H9 (cell line): ENCODE data around the gene FAM151A. TPM values are rescaled to one million over a fixed set of nuclear protein-coding genes. Genes with fewer than 3 reads are reported as not detected.
A peak's percentile ranks its signal among the peaks of the same experiment; 100 is the strongest.

Experiments
- DNase-seq: peaks from one replicate; pipeline ENCODE4 v3.0.0-alpha.2; 2017
- H2AFZ ChIP-seq: one replicate; pipeline ENCODE4 v1.6.1; 2013; ENCODE audit warnings: mild to moderate bottlenecking, low read length, control low read depth, moderate library complexity
- H2AK5ac ChIP-seq: 2 replicates; pipeline ENCODE4 v1.6.1; 2013; ENCODE audit warnings: low read length, control low read depth, mixed read lengths; ENCODE audit not compliant: insufficient read length
- H2BK120ac ChIP-seq: one replicate; pipeline ENCODE4 v1.6.1; 2013; ENCODE audit warnings: low read depth, mild to moderate bottlenecking, low read length, control low read depth, inconsistent platforms; ENCODE audit not compliant: poor library complexity, severe bottlenecking
- H2BK12ac ChIP-seq: 2 replicates; pipeline ENCODE4 v1.6.1; 2013; ENCODE audit warnings: low read length, control low read depth, mixed read lengths, low read depth; ENCODE audit not compliant: insufficient read length
- H2BK15ac ChIP-seq: 2 replicates; pipeline ENCODE4 v1.6.1; 2013; ENCODE audit warnings: low read depth, low read length, control low read depth
- H2BK20ac ChIP-seq: one replicate; pipeline ENCODE4 v1.6.1; 2013; ENCODE audit warnings: low read depth, mild to moderate bottlenecking, low read length, control low read depth, inconsistent platforms; ENCODE audit not compliant: poor library complexity, severe bottlenecking
- H2BK5ac ChIP-seq: 2 replicates; pipeline ENCODE4 v1.6.1; 2013; ENCODE audit warnings: low read length, control low read depth, mixed read lengths; ENCODE audit not compliant: insufficient read length
- H3K14ac ChIP-seq: 2 replicates; pipeline ENCODE4 v1.6.1; 2013; ENCODE audit warnings: low read length, control low read depth; ENCODE audit not compliant: insufficient read depth
- H3K18ac ChIP-seq: 2 replicates; pipeline ENCODE4 v1.6.1; 2013; ENCODE audit warnings: low read depth, mild to moderate bottlenecking, mixed read lengths, low read length, control low read depth; ENCODE audit not compliant: insufficient read length
- H3K23ac ChIP-seq: 2 replicates; pipeline ENCODE4 v1.6.1; 2013; ENCODE audit warnings: low read length, control low read depth, mixed read lengths, low read depth; ENCODE audit not compliant: insufficient read length
- H3K23me2 ChIP-seq: 2 replicates; pipeline ENCODE4 v1.6.1; 2013; ENCODE audit warnings: low read depth, mild to moderate bottlenecking, mixed read lengths, low read length, control low read depth; ENCODE audit not compliant: insufficient read length, poor library complexity, severe bottlenecking
- H3K27ac ChIP-seq: 2 replicates; pipeline ENCODE4 v1.5.1; 2013; ENCODE audit warnings: low read length, control low read depth, mixed read lengths, low read depth; ENCODE audit not compliant: insufficient read length
- H3K27me3 ChIP-seq: 2 replicates; pipeline ENCODE4 v1.6.1; 2013; ENCODE audit warnings: low read length, control low read depth, inconsistent platforms; ENCODE audit not compliant: insufficient read depth
- H3K4ac ChIP-seq: 2 replicates; pipeline ENCODE4 v1.6.1; 2013; ENCODE audit warnings: low read depth, mild to moderate bottlenecking, control low read depth, inconsistent platforms, low read length, moderate library complexity
- H3K4me1 ChIP-seq: 2 replicates; pipeline ENCODE4 v1.6.1; 2013; ENCODE audit warnings: low read length, control low read depth, inconsistent platforms; ENCODE audit not compliant: insufficient read depth
- H3K4me2 ChIP-seq: 2 replicates; pipeline ENCODE4 v1.6.1; 2013; ENCODE audit warnings: low read length, control low read depth, mixed read lengths; ENCODE audit not compliant: insufficient read length, insufficient read depth
- H3K56ac ChIP-seq: 2 replicates; pipeline ENCODE4 v1.6.1; 2013; ENCODE audit warnings: low read depth, mild to moderate bottlenecking, mixed read lengths, low read length, control low read depth; ENCODE audit not compliant: insufficient read length
- H3K79me1 ChIP-seq: 2 replicates; pipeline ENCODE4 v1.6.1; 2013; ENCODE audit warnings: low read depth, mild to moderate bottlenecking, moderate library complexity, low read length, control low read depth, inconsistent platforms; ENCODE audit not compliant: insufficient read depth, poor library complexity, severe bottlenecking
- H3K79me2 ChIP-seq: 2 replicates; pipeline ENCODE4 v1.6.1; 2013; ENCODE audit warnings: low read length, control low read depth, inconsistent platforms; ENCODE audit not compliant: insufficient read depth
- H3K9ac ChIP-seq: 2 replicates; pipeline ENCODE4 v1.6.1; 2013; ENCODE audit warnings: low read length, control low read depth, mixed read lengths; ENCODE audit not compliant: insufficient read length; ENCODE audit errors: extremely low read depth
- H3K9me3 ChIP-seq: one replicate; pipeline ENCODE4 v1.6.1; 2013; ENCODE audit warnings: low read depth, low read length, inconsistent platforms; ENCODE audit not compliant: control insufficient read depth
- H3T11ph ChIP-seq: one replicate; pipeline ENCODE4 v1.6.1; 2013; ENCODE audit warnings: mild to moderate bottlenecking, low read length, control low read depth, inconsistent platforms
- H4K20me1 ChIP-seq: one replicate; pipeline ENCODE4 v1.6.1; 2013; ENCODE audit not compliant: control insufficient read depth, insufficient read length, insufficient read depth
- H4K5ac ChIP-seq: 2 replicates; pipeline ENCODE4 v1.6.1; 2013; ENCODE audit warnings: low read depth, mild to moderate bottlenecking, mixed read lengths, low read length, control low read depth; ENCODE audit not compliant: insufficient read length
- H4K8ac ChIP-seq: replicated peaks from 2 replicates; pipeline ENCODE4 v1.6.1; 2013; ENCODE audit warnings: low read length, control low read depth, mixed read lengths, low read depth; ENCODE audit not compliant: insufficient read length
- H4K91ac ChIP-seq: 2 replicates; pipeline ENCODE4 v1.6.1; 2013; ENCODE audit warnings: low read depth, mild to moderate bottlenecking, moderate library complexity, mixed read lengths, low read length, control low read depth; ENCODE audit not compliant: insufficient read length
- H3K27ac Mint-ChIP-seq, 3 experiments: 2 replicates in 2 of 3; 3 replicates in 1 of 3; pipeline ENCODE4 v1.8.0; 2020 to 2021; ENCODE audit warnings: mixed read lengths in 3 of 3, mild to moderate bottlenecking in 1 of 3, moderate library complexity in 1 of 3
- H3K27me3 Mint-ChIP-seq: 2 replicates; pipeline ENCODE4 v1.8.0; 2021; ENCODE audit warnings: low read depth, mild to moderate bottlenecking, moderate library complexity, mixed read lengths
- H3K36me3 Mint-ChIP-seq, 3 experiments: 2 replicates in 2 of 3; 3 replicates in 1 of 3; pipeline ENCODE4 v1.8.0; 2020 to 2021; ENCODE audit warnings: low read depth in 3 of 3, mixed read lengths in 3 of 3; ENCODE audit not compliant: insufficient read depth in 1 of 3
- H3K4me1 Mint-ChIP-seq, 2 experiments: 2 replicates each; pipeline ENCODE4 v1.8.0; 2020; ENCODE audit warnings: mixed read lengths in 2 of 2
- H3K4me3 Mint-ChIP-seq, 2 experiments: 2 replicates in 1 of 2; 3 replicates in 1 of 2; pipeline ENCODE4 v1.8.0; 2020 to 2021; ENCODE audit warnings: mild to moderate bottlenecking in 2 of 2, mixed read lengths in 2 of 2, moderate library complexity in 1 of 2
- H3K9me3 Mint-ChIP-seq, 2 experiments: 2 replicates in 1 of 2; 3 replicates in 1 of 2; pipeline ENCODE4 v1.8.0; 2020; ENCODE audit warnings: mild to moderate bottlenecking in 2 of 2, mixed read lengths in 2 of 2, moderate library complexity in 1 of 2
- WGBS: extraction: QIAGEN DNeasy Blood & Tissue Kit; methylation state at CpG from one replicate; pipeline ENCODE4 v1.1.7; 2013; ENCODE audit warnings: missing lambda C conversion rate, low lambda C conversion rate, mixed read lengths; ENCODE audit not compliant: insufficient read length; ENCODE audit errors: extremely low coverage; 5-methylcytosine and 5-hydroxymethylcytosine counted together
- total RNA-seq: library from RNA; stranded (reverse); gene quantifications from 2 replicates; pipeline ENCODE4 v1.2.1, GENCODE V29; 2021
- TF ChIP-seq, protein P1 (sequence below): fragments of 200-600 bp; sonication (generic); conservative IDR thresholded peaks from 3 replicates; pipeline ENCODE4 v1.8.0; 2021; ENCODE audit warnings: antibody characterized with exemption, mild to moderate bottlenecking

FAM151A gene
- total RNA-seq, 1 experiment from 2014 or later, result not detected

DNA sequence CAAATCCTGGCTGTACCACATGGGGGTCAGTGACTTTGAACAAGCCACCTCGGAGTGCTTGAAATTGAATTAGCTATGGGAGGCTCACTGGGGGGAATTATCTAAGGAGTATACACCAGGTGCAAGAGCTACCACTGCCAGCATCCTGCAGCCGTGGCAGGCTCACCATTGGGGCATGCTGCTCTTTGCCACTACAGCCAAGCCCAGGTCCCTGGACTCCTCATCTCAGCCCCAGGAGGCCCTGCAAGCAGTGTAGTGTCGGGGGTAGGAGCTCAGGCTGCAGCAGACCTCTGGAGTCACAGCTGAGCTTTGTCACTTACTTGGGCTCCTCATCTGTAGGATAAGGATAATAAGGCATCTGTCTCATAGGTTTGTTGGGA lies 40.0 kb downstream of the FAM151A start:
- no peak overlapping the region for H3K27ac ChIP-seq
- WGBS, result no CpG with 5 or more reads among the region's 3 CpGs
- peak overlapping the region; percentile 41; the same call in 1 of the 2 replicates for H3K14ac ChIP-seq
- H3K23me2 ChIP-seq, result no peaks in the 10 kb centered on the region
- H2BK5ac ChIP-seq, result no peak overlapping the region
- H3K4me1 ChIP-seq, result peaks cover 3% of the 10 kb centered on the region; the same call in 1 of the 2 replicates
- Mint-ChIP-seq H3K27ac (peak overlapping the region in 1 of 3 experiments; percentile 96; a peak in 2 of 7 replicates), H3K4me1 (peaks cover 39 to 49% of the 10 kb centered on the region in 2 experiments), H3K36me3 (no peaks in the 10 kb centered on the region), H3K9me3 (no peaks in the 10 kb centered on the region), H3K27me3 (no peaks in the 10 kb centered on the region), H3K4me3 (no peak overlapping the region)
- H3K4me2 ChIP-seq, result no peak overlapping the region
- TF ChIP-seq, protein P1, sequence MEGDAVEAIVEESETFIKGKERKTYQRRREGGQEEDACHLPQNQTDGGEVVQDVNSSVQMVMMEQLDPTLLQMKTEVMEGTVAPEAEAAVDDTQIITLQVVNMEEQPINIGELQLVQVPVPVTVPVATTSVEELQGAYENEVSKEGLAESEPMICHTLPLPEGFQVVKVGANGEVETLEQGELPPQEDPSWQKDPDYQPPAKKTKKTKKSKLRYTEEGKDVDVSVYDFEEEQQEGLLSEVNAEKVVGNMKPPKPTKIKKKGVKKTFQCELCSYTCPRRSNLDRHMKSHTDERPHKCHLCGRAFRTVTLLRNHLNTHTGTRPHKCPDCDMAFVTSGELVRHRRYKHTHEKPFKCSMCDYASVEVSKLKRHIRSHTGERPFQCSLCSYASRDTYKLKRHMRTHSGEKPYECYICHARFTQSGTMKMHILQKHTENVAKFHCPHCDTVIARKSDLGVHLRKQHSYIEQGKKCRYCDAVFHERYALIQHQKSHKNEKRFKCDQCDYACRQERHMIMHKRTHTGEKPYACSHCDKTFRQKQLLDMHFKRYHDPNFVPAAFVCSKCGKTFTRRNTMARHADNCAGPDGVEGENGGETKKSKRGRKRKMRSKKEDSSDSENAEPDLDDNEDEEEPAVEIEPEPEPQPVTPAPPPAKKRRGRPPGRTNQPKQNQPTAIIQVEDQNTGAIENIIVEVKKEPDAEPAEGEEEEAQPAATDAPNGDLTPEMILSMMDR, result no peak
- H2AK5ac ChIP-seq, result no peak overlapping the region
- no peak for DNase-seq
- H3K23ac ChIP-seq, result no peak overlapping the region
- no peaks in the 10 kb centered on the region for H4K20me1 ChIP-seq
- no peak overlapping the region for H2BK120ac ChIP-seq
- no peaks in the 10 kb centered on the region for H3K79me2 ChIP-seq
- no peak overlapping the region for H3K56ac ChIP-seq
- peak overlapping the region; percentile 8 for H3K18ac ChIP-seq
- H3K27me3 ChIP-seq, result no peaks in the 10 kb centered on the region
- H2BK15ac ChIP-seq, result no peak overlapping the region
- H3K79me1 ChIP-seq, result no peaks in the 10 kb centered on the region
- H3K9me3 ChIP-seq, result no peaks in the 10 kb centered on the region
- H4K8ac ChIP-seq, result no peak overlapping the region
- no peak overlapping the region for H2AFZ ChIP-seq
- no peak overlapping the region for H3K4ac ChIP-seq
- H4K5ac ChIP-seq, result no peak overlapping the region
- no peak overlapping the region for H2BK20ac ChIP-seq
- H3T11ph ChIP-seq, result no peak overlapping the region
- no peak overlapping the region for H3K9ac ChIP-seq
- H4K91ac ChIP-seq, result no peak overlapping the region
- H2BK12ac ChIP-seq, result no peak overlapping the region
